Middle frontal gyrus (tissue), 1 donor: ENCODE data around the gene CIAO2B.
"Not testable (repeated sequence)": the region's sequence is repeated elsewhere in the genome, so short reads cannot be mapped to it uniquely, and the experiment has no call there.

ENCODE experiments used
- DNase-seq: peaks from one replicate; pipeline ENCODE4 v3.0.0-alpha.2; 2015; ENCODE audit warnings: low spot score; ENCODE audit errors: extremely low spot score

Gene CIAO2B

GRCh38 chr16:66934138-66934838 lies at the start of gene CIAO2B:
Gene CIAO2B, minus strand, starts transcription at chr16:66934402. Its CDS starts 38 bp downstream, at chr16:66934364.
- DNase-seq, result peak; percentile 83

DNA sequence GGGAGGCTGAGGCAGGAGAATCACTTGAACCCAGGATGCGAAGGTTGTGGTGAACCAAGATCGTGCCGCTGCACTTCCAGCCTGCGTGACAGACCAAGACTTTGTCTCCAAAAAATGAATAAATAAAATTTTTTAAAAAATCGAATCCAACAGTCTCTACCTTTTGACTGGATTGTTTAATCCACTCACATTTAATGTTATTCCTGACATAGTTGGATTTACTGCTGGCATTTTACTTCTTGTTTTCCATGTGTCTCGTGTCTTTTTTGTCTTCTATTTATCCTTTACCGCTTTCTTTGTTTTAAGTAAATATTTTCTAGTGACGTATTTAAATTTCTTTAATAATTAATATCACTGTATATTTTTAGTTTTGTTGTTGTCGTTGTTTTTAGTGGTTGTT lies 48.8 kb upstream of the CIAO2B start:
- no peak for DNase-seq

GRCh38 chr16:66979011-66979717 lies 45.0 kb upstream of the CIAO2B start:
- DNase-seq, result no peak

DNA sequence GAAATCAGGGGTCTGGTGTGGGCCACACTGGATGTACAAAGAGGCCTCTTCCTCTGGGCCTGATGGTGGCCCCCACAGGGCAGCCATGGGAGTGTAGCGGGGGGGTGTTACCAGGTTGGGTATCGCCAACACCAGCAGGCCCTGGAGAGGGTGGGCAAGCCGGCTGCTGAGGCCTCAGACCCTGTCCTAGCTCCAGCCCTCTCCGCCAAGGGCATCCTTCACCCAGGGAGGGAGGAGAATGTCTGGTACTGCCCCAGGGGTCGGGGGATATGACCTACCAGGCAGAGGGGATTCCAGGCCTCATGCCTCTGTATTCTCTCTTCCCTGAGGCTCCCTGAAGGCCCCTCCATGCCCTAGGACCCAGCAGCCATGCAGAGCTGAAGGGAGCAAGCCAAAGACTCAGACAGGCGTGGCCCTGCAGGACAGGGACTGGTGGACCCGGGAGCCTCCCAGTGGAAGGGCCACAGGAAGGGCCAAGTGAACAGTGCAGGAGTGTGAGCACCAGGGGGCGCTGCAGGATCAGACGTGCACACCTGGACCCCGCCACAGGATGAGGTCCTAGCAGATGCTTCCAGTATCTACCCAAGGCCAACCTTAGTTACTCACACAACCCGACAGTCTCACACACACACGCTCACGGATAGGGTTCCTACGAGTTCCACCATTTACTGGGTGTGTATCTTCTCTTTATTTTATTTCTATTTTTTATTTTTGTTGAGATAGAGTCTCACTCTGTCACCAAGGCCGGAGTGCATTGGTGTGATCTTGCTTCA lies 43.3 kb upstream of the CIAO2B start:
- DNase-seq, result peak; percentile 61

DNA sequence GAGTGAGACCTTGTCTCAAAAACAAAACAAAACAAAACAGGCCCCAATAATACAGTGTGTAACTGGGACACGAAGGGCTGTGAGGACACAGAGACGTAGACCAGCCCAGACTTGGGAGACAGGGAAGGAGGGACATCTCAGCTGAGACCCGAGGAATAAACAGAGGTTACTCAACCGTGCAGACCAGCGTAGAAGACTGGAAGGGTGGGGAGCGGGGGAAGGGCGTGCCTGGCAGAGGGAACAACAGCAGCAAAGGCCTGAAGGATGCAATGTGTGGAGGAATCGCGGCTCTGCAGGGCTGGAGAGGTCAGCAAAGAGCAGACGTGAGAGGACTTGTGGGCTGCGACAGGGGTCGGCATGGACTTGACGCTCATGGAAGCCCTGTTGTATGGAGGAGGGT lies 42.5 kb upstream of the CIAO2B start:
- DNase-seq, result no peak

- DNase-seq, result no peak
These were observed 41.2 kb upstream of the CIAO2B start for GRCh38 chr16:66975302-66975893.

GRCh38 chr16:66974932-66975246 lies 40.7 kb upstream of the CIAO2B start:
- DNase-seq, result not testable (repeated sequence)

GRCh38 chr16:66974156-66974931 lies 40.1 kb upstream of the CIAO2B start:
- not testable (repeated sequence) for DNase-seq

DNA sequence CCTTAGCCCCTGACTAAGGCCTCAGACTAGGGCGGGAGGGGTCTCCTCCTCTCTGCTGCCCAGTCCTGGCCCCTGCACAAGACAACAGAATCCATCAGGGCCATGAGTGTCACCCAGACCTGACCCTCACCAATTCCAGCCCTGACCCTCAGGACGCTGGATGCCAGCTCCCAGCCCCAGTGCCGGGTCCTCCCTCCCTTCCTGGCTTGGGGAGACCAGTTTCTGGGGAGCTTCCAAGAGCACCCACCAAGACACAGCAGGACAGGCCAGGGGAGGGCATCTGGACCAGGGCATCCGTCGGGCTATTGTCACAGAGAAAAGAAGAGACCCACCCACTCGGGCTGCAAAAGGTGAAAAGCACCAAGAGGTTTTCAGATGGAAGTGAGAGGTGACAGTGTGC lies 39.5 kb upstream of the CIAO2B start:
- no peak for DNase-seq

DNA sequence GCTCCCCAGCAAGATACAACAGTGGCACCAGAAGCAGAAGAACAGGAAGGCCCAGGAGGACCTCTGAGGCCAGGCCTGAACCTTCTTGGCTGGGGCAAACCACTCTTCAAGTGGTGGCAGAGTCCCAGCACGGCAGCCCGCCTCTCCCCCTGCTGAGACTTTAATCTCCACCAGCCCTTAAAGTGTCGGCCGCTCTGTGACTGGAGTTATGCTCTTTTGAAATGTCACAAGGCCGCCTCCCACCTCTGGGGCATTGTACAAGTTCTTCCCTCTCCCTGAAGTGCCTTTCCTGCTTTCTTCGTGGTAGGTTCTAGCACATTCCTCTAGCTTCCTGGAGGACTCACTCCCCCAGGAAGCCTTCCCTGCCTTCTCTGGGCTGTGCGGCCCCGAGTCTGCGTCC lies 38.8 kb upstream of the CIAO2B start:
- DNase-seq, result no peak

- DNase-seq, result no peak
These were observed 36.8 kb upstream of the CIAO2B start for GRCh38 chr16:66970775-66971720.

DNA sequence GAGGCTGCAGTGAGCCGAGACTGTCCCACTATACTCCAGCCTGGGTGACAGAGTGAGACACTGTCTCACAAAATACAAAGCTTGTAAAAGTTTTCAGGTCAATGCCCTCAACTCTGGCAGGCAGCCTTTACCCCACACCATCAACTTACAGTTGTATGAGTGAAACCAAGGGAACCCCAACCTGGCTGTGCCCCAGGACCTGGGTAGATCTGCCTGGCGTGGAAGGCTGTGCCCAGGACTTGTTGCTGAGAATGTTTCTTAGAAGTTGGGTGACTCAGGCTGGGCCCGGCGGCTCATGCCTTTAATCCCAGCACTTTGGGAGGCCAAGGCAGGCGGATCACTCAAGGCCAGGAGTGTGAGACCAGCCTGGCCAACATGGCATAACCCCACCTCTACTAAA lies 34.6 kb upstream of the CIAO2B start:
- no peak for DNase-seq

- no peak for DNase-seq
These were observed 29.8 kb upstream of the CIAO2B start for GRCh38 chr16:66964049-66964448.

GRCh38 chr16:66961914-66962313 lies 27.7 kb upstream of the CIAO2B start:
- DNase-seq, result no peak

- no peak for DNase-seq
These were observed 27.0 kb upstream of the CIAO2B start, which contains the start of gene CES3 for GRCh38 chr16:66961065-66961744. Gene CES3, plus strand, starts transcription at chr16:66961266. Its CDS starts 42 bp downstream, at chr16:66961308.

GRCh38 chr16:66960270-66960669 lies 26.1 kb upstream of the CIAO2B start:
- DNase-seq, result no peak

DNA sequence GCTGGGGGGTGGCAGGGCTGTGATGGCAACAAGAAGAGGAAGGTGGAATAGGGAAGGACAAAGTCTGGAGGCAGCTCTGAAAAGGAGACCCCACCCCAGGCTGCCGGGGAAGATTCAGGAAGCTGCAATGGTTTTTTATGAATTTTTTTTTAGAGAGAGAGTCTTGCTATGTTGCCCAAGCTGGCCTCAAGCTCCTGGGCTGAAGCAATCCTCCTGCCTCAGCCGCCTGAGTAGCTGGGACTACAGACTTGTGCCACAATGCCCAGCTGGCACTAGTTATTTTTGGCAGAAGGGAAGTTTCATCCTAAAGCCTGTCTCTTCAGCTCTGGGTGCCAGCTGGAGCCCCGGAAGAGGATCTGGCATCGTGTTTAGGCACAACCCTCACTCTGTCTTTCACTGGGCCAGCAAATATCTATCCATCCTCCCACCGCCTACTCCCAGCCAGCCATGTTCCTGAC lies 25.5 kb upstream of the CIAO2B start:
- peak; percentile 16 for DNase-seq

- DNase-seq, result no peak
These were observed 24.9 kb upstream of the CIAO2B start for GRCh38 chr16:66958857-66959703.

GRCh38 chr16:66956154-66956457 lies 21.9 kb upstream of the CIAO2B start:
- not testable (repeated sequence) for DNase-seq
